ENCODE results near the gene CCR2. TPM values are rescaled to one million over a fixed set of nuclear protein-coding genes. Genes with fewer than 3 reads are reported as not detected.

CCR2 gene
- total and polyA plus RNA-seq, 2 of the 4 experiments (the other 2 are of a cell fraction), result not detected

DNA sequence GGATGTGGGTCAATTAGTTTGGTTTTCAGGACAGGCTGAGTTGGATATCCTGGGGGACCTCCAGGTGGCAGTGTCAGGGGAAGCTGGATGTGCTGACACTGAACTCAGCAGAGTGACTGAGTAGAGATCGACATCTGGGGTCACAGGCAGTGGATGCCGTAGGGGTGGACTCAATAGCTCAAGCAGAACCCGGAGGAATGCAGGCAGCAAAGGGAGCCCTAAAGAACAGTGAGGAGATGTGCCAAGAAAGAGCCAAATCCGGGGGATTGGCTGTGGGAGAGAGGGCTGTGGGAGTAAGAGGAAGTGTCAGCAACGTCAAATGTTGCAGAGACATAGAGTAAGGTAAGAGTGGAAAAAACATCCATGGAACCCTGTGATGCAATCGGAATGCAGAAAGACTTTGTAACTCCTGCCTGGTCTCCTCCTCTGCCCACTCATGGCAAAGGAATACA is 41.3 kb downstream of the CCR2 start:
- Histone ChIP-seq H2BK120ac (ENCODE audit: low read depth, low read length) (no peak overlapping the region), H3K36me3 (ENCODE audit: control insufficient read depth, insufficient read depth, low read length) (no peaks in the 10 kb centered on the region), H3K4me3 (ENCODE audit: insufficient read depth, low read depth, low read length) (no peak overlapping the region), H3K4ac (ENCODE audit: low read depth, low read length) (no peak overlapping the region), H3K4me2 (ENCODE audit: low read depth, low read length) (no peak overlapping the region), H2BK15ac (ENCODE audit: low read depth, low read length) (no peak overlapping the region), H3K27ac (ENCODE audit: insufficient read depth, low read length) (no peak overlapping the region), H4K20me1 (ENCODE audit: insufficient read depth, low read length) (no peaks in the 10 kb centered on the region), H4K8ac (ENCODE audit: low read depth in 2 of 2, low read length in 2 of 2) (no peak overlapping the region), H2BK20ac (ENCODE audit: low read depth, low read length) (no peak overlapping the region), H3K9ac (ENCODE audit: low read depth, low read length) (no peak overlapping the region), H3K14ac (replicated peaks; ENCODE audit: low read depth, low read length) (no peak overlapping the region), H3K27me3 (ENCODE audit: control insufficient read depth, insufficient read depth, low read length) (peaks cover 4% of the 10 kb centered on the region), H2BK5ac (ENCODE audit: low read depth, low read length, poor library complexity, severe bottlenecking) (no peak overlapping the region), H2AK5ac (ENCODE audit: low read depth, low read length) (no peak overlapping the region), H3K9me1 (ENCODE audit: insufficient read depth, low read length) (no peaks in the 10 kb centered on the region; the same call in 1 of the 2 replicates), H3K23ac (ENCODE audit: low read depth, low read length) (no peak overlapping the region), H3K79me1 (ENCODE audit: low read depth in 1 of 2, low read length in 2 of 2) (no peaks in the 10 kb centered on the region), H4K5ac (ENCODE audit: low read depth, low read length) (no peak overlapping the region), H4K91ac (ENCODE audit: insufficient read depth, low read depth, low read length) (no peak overlapping the region), H3K18ac (ENCODE audit: low read depth, low read length) (no peak overlapping the region), H3K4me1 (ENCODE audit: control insufficient read depth, insufficient read depth, low read length) (peaks cover 6% of the 10 kb centered on the region), H2AK9ac (replicated peaks; ENCODE audit: low read depth, low read length, poor library complexity) (no peak overlapping the region), H3K9me3 (ENCODE audit: control insufficient read depth, insufficient read depth, low read length) (no peaks in the 10 kb centered on the region), H2AFZ (replicated peaks; ENCODE audit: low read length, poor library complexity) (no peak overlapping the region), H3K56ac (ENCODE audit: extremely low read depth, insufficient read depth, low read length) (no peak overlapping the region)
- DNase-seq (peak; percentile 33), ATAC-seq (ENCODE audit: low read depth) (peak; percentile 25)
- intact Hi-C loops (cut with micrococcal nuclease) (no loop called here), dilution Hi-C loops (cut with HindIII; ENCODE audit: low sequenced_read_pairs, unreplicated experiment) (no loop called here), in situ Hi-C loops (cut with MboI; ENCODE audit: low sequenced_read_pairs) (no loop called here)
- ChIA-PET POLR2A (ENCODE audit: unreplicated experiment) (no interaction called here), CTCF (no interaction called here)
- TF ChIP-seq CHD1 (IDR thresholded peaks at IDR 0.05; ENCODE audit: low read depth, low read length), result no peak
- peak; percentile 81 for TF ChIP-seq CEBPB (IDR thresholded peaks at IDR 0.05; ENCODE audit: low read depth, low read length)
- 77% methylated on average over 5 of the region's 6 CpGs; no CpG with 5 or more reads in 1 of the 2 experiments for WGBS, 2 experiments (ENCODE audit: extremely low coverage in 2 of 2, insufficient read length in 1 of 2)
- no TSS peak for BruUV-seq (replicated peaks)
